Measurements from ENCODE around the gene NKAPD1.

GRCh38 chr11:112103446-112103845, 29.3 kb downstream of the NKAPD1 start:
- no peak for TF ChIP-seq CTCF (IDR thresholded peaks at IDR 0.05)
- no peak for TF ChIP-seq TAF1 (IDR thresholded peaks at IDR 0.05; ENCODE audit: borderline replicate concordance, low read depth, low read length)
- TF ChIP-seq ELF1 (IDR thresholded peaks at IDR 0.05), result no peak
- no peak for TF ChIP-seq USF2 (IDR thresholded peaks at IDR 0.05; ENCODE audit: borderline replicate concordance, low read depth, low read length)
- no peak for TF ChIP-seq MAX (IDR thresholded peaks at IDR 0.05; ENCODE audit: low read depth)
- no peak for TF ChIP-seq EP300 (IDR thresholded peaks at IDR 0.05; ENCODE audit: borderline replicate concordance in 1 of 2, low read depth in 1 of 2, low read length in 1 of 2)
- no peak for TF ChIP-seq POLR2AphosphoS5 (IDR thresholded peaks at IDR 0.05; ENCODE audit: low read depth, low read length)
- TF ChIP-seq GATA2 (CRISPR knock-in tag; IDR thresholded peaks at IDR 0.05), result no peak
- no peak for TF ChIP-seq FOXM1 (IDR thresholded peaks at IDR 0.05; ENCODE audit: low read depth)
- TF ChIP-seq EZH2phosphoT487 (IDR thresholded peaks at IDR 0.05; ENCODE audit: borderline replicate concordance, low read depth), result no peak
